ENCODE measurements around the gene PGM2L1.

DNA sequence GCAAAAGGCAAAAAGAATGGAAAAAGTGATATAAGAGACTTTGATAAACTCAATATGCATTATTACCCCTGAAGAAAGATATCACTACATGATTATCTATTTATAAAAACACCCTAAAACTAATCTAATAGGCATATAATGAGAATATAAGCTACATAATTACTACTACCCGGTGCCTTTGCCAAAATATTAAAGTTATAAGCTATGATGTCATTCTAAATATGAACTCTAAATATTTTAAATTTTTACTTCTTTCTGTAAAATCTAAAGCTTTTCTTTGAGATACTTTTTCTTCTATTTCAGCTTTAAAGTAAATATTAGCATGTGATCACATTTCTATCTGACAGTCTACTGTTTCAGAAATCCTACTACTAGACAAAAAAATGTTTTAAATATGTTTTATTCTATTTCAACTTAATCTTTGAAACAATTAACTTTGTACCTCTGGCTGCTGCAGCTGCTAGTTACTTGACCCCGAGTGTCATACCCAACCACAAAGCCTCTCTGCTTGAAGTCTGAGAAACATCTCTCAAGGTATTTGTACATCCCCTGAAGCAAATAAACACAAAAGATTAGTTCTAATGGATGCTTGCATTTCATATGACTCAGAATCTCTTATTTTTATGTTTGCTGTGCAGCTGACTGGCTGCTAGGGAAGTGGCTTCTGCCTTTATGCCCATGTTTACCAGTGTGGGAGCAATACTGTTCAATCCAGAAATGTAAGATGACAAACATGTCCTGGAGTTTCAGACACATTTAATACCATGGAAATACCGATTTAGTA, 26.8 kb downstream of the PGM2L1 start:
- TF ChIP-seq, protein P1, sequence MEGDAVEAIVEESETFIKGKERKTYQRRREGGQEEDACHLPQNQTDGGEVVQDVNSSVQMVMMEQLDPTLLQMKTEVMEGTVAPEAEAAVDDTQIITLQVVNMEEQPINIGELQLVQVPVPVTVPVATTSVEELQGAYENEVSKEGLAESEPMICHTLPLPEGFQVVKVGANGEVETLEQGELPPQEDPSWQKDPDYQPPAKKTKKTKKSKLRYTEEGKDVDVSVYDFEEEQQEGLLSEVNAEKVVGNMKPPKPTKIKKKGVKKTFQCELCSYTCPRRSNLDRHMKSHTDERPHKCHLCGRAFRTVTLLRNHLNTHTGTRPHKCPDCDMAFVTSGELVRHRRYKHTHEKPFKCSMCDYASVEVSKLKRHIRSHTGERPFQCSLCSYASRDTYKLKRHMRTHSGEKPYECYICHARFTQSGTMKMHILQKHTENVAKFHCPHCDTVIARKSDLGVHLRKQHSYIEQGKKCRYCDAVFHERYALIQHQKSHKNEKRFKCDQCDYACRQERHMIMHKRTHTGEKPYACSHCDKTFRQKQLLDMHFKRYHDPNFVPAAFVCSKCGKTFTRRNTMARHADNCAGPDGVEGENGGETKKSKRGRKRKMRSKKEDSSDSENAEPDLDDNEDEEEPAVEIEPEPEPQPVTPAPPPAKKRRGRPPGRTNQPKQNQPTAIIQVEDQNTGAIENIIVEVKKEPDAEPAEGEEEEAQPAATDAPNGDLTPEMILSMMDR (IDR thresholded peaks at IDR 0.05): no peak
- TF ChIP-seq POLR2A (IDR thresholded peaks at IDR 0.05): no peak

Measured in adrenal gland (tissue), 5 donors.